C4-2B (cell line): ENCODE measurements around the gene BHLHE40.

Experiments
- CTCF ChIP-seq: fragments of 450-650 bp; conservative IDR thresholded peaks from 2 replicates; pipeline ENCODE4 v1.5.1; 2017; ENCODE audit warnings: mild to moderate bottlenecking
- ZFX ChIP-seq: fragments of 450-650 bp; IDR thresholded peaks from 2 replicates; pipeline ENCODE4 v1.6.1; 2017

DNA sequence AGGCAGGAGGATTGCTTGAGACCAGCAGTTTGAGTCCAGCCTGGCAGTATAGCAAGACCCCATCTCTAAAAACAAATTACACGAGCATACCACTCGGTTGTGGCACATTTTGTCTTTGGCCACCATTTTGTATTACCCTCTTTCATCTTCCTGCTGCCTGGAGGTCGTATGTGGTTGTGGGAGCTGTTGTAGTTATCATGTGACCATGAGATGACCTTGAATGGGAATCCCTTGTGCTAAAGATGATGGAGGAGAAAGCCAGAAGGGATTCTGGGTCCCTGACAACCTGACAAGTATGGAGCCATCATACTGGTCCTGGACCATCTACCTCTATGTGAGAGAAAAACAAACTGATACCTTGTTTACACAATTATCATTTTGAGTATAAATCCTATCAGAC is 45.2 kb upstream of the BHLHE40 start:
- no peak for TF ChIP-seq CTCF
- no peak for TF ChIP-seq ZFX
